ENCODE results near the gene GLT6D1.

Gene GLT6D1

DNA sequence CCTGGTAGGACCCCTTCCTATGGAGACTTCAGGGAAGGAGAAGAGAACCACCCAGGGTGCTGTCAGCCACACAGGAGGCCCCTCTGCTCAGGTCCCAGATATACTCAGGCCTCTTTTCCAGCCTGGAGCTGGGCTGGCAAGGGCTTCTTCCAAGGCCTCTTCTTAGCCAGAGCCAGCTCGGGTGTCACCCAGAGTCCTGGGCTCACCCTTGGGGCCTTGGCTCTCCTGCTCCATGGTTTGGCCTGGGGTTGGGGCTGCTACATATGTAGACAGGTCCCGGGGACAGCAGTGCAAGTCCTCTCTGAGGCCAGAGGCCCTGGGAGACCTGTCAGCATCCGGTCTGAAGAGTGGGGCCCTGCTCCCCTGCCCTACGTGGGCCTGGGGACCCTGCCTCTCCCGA lies 55.0 kb downstream of the GLT6D1 start:
- no peak for DNase-seq (ENCODE audit: low read depth)

DNA sequence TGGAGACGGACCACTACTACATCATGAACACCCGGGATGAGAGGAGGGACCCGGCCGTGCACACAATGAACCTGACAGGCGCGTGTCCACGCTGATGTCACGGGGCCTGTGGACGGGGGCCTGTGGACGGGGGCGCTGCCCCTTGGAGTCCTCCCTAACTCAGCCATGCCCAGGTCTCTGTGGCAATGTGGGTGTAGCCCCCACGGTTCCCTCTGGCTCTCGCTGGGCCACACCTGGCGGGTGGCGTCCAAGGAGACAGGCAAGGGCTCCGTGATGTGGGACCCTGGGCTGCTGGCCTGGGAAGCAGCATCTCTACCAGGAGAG lies 55.7 kb downstream of the GLT6D1 start:
- no peak for DNase-seq (ENCODE audit: low read depth)

DNA sequence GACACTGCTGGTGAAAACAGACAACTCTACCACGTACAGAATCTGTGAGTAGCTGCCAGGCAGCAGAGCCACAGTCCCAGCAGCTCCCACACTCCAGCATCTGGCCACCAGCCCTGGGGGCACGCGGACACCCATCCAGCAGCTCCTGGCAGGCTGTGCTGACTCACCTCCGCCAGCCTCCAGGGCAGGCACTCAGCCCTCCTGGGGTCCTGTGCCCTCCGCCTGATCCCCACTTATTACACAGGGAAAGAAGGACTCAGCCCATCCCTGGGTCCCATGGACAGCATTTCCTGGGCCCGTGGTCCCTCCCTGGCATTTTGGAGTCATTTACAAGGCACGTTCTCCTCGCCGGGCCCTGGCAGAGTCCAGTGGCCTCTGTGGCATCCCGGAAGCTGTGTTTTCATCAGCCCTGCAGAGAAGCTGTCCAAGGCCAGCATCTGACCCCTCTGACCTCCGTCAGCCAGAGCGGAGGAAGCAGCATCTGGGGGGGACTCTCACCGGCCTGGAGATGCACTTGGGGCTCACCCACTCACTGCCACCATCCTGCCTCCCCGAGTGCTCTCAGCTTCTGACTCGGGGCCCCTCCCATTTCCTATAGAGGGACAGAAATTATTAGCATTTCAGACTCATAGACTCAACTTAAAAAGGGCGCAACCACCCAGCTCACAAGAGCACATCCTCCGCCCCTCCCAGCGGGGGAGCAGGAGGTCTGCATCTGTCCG lies 56.2 kb downstream of the GLT6D1 start:
- no peak for DNase-seq (ENCODE audit: low read depth)

DNA sequence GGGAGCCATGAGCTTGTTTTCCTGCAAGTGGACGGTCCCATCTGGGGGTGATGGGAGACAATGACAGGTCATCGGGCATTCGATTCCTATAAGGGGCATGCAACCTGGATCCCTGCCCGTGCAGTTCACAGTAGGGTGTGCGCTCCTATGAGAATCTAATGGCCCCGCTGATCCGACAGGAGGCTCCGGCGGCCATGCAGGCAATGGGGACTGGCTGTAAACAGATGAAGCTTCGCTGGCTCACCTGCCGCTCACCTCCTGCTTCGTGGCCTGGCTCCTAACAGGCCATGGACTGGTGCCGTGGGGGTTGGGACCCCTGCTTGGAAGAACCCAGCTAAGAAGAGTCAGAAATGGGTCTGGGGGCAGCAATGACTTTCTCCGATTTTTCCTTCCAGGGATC lies 56.8 kb downstream of the GLT6D1 start:
- no peak for DNase-seq (ENCODE audit: low read depth)

DNA sequence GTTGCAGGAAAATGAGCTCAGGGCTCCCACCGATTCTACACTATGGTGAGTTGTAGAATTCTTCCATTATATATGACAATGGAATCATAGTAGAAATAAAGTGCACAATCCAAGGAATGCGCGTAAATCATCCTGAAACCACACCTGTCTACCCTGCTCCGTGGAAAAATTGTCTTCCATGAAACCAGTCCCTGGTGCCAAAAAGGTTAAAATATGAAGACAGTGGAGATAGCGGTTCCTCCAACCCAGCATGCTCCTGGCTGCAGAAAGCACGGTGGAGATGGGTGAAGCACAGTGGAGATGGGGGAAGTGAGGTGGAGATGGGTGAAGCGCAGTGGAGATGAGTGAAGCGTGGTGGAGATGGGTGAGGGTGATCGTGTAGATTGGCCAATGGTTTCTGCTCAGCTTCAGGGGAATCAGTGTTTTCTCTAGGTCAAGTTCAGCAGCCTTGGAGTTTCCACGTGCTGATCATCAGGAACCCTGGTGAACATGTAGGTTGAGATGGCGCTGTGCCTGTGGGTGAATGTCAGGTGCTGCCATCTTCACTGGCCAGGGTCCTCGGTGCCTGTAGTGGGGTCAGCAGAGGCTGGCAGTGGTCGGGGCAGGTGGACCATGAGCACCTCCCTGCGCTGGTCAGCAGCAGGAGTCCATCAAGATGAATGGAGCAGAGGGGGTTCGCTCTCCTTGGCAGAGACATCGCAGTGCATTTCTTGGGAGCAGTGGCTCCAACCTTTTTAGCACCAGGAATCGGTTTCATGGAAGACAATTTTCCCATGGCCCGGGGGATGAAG lies 57.5 kb downstream of the GLT6D1 start:
- DNase-seq (ENCODE audit: low read depth) = no peak

DNA sequence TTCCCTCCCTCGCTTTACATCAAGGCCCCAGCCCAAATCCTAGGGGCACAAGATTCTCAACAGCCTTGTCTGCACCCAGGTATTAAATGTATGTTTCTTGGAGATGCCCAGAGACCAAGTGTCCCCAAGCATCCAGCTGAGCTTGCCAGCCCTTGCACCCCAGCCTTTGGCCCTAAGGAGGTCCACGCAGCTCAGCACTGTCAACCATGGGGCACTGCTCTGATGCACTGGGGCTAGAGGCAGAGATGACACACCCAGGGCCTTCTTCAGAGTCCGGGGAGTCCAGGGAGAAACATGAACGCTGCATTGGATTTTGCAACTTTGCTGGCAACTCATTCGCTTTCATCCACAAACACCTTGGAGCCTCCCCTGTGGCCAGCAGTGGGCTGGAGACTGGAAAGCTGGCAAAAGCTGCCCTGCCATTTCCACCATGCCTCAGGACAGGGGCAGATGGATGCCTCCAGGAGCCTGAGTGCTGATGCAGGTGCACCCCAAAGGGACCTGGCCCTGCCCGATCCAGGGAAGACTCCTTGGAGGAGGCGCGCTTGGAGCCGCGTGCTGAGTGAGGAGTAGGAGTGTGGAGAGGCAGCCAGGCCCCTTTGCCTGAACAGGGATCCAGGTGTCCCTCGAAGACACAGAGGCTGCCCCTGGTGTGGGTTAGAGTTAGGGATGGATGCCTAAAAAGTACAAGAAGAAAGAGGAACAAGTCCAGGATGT lies 58.5 kb downstream of the GLT6D1 start:
- DNase-seq (ENCODE audit: low read depth) = no peak

DNA sequence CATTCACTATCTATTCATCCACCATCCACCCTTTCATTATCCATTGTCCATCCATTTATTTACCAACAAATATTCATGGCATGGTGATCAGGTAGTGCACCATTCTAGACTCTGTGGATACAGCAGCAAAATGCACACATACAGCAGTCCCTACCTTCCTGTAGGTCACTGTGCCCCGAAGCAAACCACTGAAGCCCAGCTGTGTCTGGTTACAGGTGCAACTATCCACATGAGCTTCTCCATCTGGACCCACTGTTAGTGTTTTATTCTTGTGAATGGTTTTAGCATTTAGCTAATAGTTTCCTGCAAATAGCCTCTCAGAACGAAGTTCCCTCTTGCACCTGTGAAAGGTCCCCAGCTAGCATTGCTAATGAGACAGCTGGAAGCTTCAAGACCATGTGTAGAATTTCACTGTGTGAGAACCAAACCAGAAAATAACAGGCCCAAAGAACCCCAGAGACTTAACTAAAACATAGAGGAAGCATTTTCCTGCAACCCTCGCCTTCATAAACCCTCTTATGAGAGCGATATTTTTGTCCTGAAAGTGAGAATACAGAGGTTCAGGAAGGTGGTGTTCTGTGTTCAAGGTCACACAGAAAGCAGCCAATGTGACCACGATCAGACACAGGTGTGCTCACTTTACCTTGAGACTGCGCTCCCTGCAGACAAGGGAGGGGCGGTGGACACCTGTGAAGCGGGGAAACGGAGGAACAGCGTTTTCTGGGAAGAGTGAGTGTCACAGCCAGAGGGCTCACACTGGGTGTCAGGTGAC lies 59.3 kb downstream of the GLT6D1 start:
- DNase-seq (ENCODE audit: low read depth) = no peak

- DNase-seq (ENCODE audit: low read depth) = no peak
Observed at GRCh38 chr9:135579356-135579755, 60.0 kb downstream of the GLT6D1 start.

DNA sequence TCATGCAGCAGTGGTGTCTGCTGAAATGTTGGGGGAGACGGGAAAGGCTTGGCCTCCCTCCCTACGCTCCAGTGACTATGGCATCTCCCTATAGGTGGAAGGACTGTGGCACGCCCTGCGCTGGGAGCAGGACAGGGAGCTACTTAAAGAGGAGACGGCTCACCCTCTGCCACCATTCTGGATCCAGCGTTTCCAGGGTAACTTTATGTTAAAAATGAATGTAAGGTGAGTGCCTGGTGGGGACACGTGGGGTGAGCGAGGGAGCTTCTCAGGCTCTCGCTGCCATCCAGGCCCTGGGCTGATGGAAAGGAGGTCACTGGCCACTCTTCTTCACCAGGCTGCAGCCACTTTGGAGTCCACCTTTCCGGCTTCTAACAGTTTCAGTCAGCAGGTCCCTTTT lies 62.1 kb downstream of the GLT6D1 start:
- no peak for DNase-seq (ENCODE audit: low read depth)

- no peak for DNase-seq (ENCODE audit: low read depth)
Observed at GRCh38 chr9:135575995-135576631, 63.2 kb downstream of the GLT6D1 start.

DNA sequence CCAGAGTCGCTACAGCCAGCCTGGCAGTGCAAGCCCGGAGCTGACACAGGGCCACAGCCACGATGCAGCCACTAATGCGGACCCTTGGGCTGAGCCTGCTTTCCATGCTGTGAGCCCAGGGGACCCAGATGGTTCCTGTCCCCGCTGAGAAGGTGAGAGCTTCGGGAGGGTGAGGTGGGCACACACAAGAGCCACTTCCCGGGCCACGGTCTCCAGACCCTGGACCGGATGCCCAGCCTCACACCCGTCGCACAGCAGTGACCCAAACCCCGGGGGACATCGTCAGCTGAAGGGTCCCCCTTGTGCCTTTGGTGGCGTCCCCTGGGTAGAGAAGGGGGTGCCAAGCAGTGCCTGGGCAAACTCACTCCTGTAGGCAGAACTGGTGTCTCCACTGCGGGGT lies 64.4 kb downstream of the GLT6D1 start:
- DNase-seq (ENCODE audit: low read depth) = no peak

DNA sequence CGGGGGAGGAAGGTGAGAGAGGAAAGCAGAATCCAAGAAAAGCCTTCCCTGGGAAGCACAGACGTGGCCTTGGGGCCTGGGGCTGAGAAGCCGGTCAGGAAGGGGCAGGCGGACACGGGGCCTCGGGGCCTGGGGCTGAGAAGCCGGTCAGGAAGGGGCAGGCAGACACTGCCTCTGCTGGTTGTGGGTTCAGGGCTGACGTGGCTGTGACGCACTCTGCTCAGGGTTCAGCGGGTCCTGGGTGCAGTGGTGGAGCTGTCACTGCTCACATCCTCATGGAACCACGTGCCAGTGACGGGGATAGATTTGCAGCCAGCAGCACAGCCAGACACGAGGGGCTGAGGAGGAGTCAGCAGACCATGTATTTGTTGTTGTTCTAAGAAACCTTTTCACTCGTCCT lies 65.0 kb downstream of the GLT6D1 start:
- no peak for DNase-seq (ENCODE audit: low read depth)

Data from GM04504 (cell line).